HG03342 (cell line): ENCODE results near the gene MUC3A.
A peak's percentile ranks its signal among the peaks of the same experiment; 100 is the strongest.

Source experiments
- ATAC-seq: cut with Tn5 transposase; IDR thresholded peaks from one replicate; pipeline ENCODE4 v1.9.1; 2021; ENCODE audit warnings: mild to moderate bottlenecking, moderate library complexity; ENCODE audit not compliant: unreplicated experiment

MUC3A gene

DNA sequence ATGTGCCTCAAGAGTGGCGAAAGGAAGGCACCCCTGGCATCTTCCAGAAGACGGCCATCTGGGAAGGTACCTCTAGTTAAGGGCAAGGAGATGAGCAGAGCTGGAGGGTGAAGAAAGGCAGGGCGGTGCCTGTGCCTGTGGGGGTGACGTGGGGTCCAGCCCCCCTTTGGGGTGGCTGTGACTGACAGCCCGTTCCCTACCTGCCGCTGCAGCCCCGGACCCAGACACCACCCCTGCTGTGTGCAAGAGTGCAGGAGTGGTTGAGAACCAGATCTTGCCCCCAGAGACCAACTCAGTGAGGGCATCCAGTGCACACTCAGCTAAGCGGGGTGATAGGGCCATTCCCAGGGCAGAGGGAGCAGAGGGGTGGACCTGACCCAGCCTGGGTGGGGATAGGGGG lies 66.3 kb downstream of the MUC3A start:
- no peak for ATAC-seq

DNA sequence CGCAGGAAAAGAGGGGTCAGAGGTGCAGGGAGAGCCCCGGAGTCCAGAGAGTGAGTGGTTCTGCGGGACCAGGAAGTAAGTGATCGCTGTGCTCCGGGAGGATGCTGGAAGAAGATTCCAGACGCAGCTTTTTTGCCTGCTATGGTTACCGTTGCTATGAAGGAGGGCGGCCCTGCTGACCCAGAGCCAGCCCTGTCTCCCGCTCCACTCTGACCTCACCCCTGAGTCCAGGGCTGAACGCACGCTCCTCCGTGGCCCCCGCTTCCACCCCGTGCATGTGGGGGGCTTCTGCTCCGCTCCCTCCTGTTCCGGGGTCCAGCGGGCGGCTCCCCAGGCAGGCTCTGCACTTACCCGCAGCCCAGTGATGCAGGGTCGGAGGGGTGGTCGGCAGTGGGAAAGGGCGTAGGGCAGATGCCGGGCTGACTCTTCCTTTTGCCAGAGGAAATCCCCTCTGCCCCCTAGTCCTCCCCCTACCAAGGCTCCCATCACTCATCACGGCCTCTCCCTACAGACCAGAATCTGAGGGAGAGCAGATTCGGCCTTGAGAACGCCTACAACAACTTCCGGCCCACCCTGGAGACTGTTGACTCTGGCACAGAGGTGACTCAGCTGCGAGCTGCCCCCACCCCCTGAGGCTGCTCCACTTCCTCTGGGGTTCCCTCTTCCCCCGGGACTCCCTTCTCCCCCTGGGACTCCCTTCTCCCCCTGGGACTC lies 67.9 kb downstream of the MUC3A start:
- ATAC-seq = peak; percentile 73
